Fibroblast of lung (primary cell): Measurements from ENCODE around the gene JUP. TPM values are rescaled to one million over a fixed set of nuclear protein-coding genes. Genes with fewer than 3 reads are reported as not detected.

Source experiments
- DNase-seq, 2 donors: peaks; one replicate each; pipeline versions ENCODE4 v3.0.0 to v3.0.0-alpha.2; 2010; ENCODE audit warnings: low read depth in 2 of 2
- H2AFZ ChIP-seq: 2 replicates; pipeline ENCODE4 v1.5.1; 2012; ENCODE audit warnings: low read length, control low read depth, inconsistent platforms
- H3K27ac ChIP-seq: 2 replicates; pipeline ENCODE4 v1.5.1; 2011; ENCODE audit warnings: low read length, control low read depth; ENCODE audit not compliant: insufficient read depth
- H3K27me3 ChIP-seq: 2 replicates; pipeline ENCODE4 v1.5.1; 2011; ENCODE audit warnings: mild to moderate bottlenecking, low read length; ENCODE audit not compliant: control insufficient read depth, insufficient read depth
- H3K36me3 ChIP-seq: 2 replicates; pipeline ENCODE4 v1.5.1; 2011; ENCODE audit warnings: low read length; ENCODE audit not compliant: control insufficient read depth, insufficient read depth
- H3K4me1 ChIP-seq: 2 replicates; pipeline ENCODE4 v1.5.1; 2011; ENCODE audit warnings: low read length; ENCODE audit not compliant: control insufficient read depth, insufficient read depth; ENCODE audit errors: extremely low read depth
- H3K4me2 ChIP-seq: 2 replicates; pipeline ENCODE4 v1.5.1; 2011; ENCODE audit warnings: low read length, control low read depth; ENCODE audit not compliant: insufficient read depth; ENCODE audit errors: extremely low read depth
- H3K4me3 ChIP-seq, 4 experiments: fragments of 200-600 bp in 1 of 4; sonication (generic) in 1 of 4; replicated peaks in 1 of 4; 2 replicates each; pipeline ENCODE4 v1.5.1; 2011 to 2016; ENCODE audit warnings: low read length in 4 of 4, low read depth in 3 of 4, mild to moderate bottlenecking in 3 of 4, control low read depth in 2 of 4, inconsistent platforms in 1 of 4, mixed read lengths in 1 of 4; ENCODE audit not compliant: insufficient read depth in 1 of 4; ENCODE audit errors: control extremely low read depth in 1 of 4
- H3K79me2 ChIP-seq: 2 replicates; pipeline ENCODE4 v1.5.1; 2012; ENCODE audit warnings: mild to moderate bottlenecking, low read length, inconsistent platforms; ENCODE audit not compliant: control insufficient read depth, insufficient read depth
- H3K9ac ChIP-seq: 2 replicates; pipeline ENCODE4 v1.5.1; 2011; ENCODE audit warnings: mild to moderate bottlenecking, low read length, control low read depth; ENCODE audit not compliant: insufficient read depth
- H3K9me3 ChIP-seq: 2 replicates; pipeline ENCODE4 v1.5.1; 2012; ENCODE audit warnings: low read depth, low read length; ENCODE audit not compliant: control insufficient read depth, insufficient read depth
- H4K20me1 ChIP-seq: 2 replicates; pipeline ENCODE4 v1.5.1; 2011; ENCODE audit warnings: low read length; ENCODE audit not compliant: control insufficient read depth, insufficient read depth; ENCODE audit errors: extremely low read depth
- EZH2 ChIP-seq: IDR thresholded peaks from 2 replicates; pipeline ENCODE4 v1.5.1; 2012; ENCODE audit warnings: low read length, control low read depth, mild to moderate bottlenecking; ENCODE audit errors: missing control alignments
- polyA plus RNA-seq, 2 donors: library from polyadenylated mRNA; depleted of rRNA in 1 of 2; stranded (reverse) in 1 of 2; unstranded in 1 of 2; fragments of >200 nt; gene quantifications; 2 replicates each; pipeline ENCODE4 v1.2.1, GENCODE V29; 2011 to 2012; ENCODE audit warnings: missing spikeins in 1 of 2
- total RNA-seq: library from RNA; depleted of rRNA; stranded (reverse); fragments of >200 nt; gene quantifications from 2 replicates; pipeline ENCODE4 v1.2.1, GENCODE V29; 2014
- TF ChIP-seq, protein P1 (sequence below), 2 donors: IDR thresholded peaks in 1 of 2; conservative IDR thresholded peaks in 1 of 2; 1 replicate in 1 of 2; 2 replicates in 1 of 2; pipeline ENCODE4 v1.5.1; 2011 to 2012; ENCODE audit warnings: low read length in 2 of 2, control low read depth in 1 of 2, inconsistent platforms in 1 of 2, low read depth in 1 of 2, mild to moderate bottlenecking in 1 of 2

The JUP gene
- total and polyA plus RNA-seq, 2 donors (not counting 1 experiment from before 2014, with no cell fraction given): 3.2 to 13.2 TPM

DNA sequence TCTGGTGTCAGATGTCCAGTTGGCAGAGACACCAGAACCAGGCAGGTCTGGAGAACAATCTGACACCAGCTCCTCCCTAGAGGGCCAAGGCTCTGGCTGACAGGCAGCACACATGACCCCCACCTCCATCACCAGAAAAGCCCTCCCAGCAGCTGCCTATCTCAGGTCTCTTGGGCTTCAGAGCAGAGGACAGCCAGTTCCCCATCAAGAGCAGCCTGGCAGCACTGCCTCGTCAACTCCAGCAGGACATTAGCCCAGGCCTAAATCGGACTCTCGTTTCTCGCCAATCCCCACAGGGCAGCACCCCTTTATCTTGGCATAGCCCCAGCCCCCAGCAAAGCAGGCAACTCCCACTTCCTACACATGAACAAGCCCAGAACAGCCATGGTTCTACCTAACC, 4.4 kb downstream of the JUP start:
- H3K36me3 ChIP-seq: no peaks in the 10 kb centered on the region
- H2AFZ ChIP-seq: no peak overlapping the region
- no peaks in the 10 kb centered on the region for H3K79me2 ChIP-seq
- no peaks in the 10 kb centered on the region for H3K9me3 ChIP-seq
- TF ChIP-seq EZH2: no peak
- TF ChIP-seq, protein P1, sequence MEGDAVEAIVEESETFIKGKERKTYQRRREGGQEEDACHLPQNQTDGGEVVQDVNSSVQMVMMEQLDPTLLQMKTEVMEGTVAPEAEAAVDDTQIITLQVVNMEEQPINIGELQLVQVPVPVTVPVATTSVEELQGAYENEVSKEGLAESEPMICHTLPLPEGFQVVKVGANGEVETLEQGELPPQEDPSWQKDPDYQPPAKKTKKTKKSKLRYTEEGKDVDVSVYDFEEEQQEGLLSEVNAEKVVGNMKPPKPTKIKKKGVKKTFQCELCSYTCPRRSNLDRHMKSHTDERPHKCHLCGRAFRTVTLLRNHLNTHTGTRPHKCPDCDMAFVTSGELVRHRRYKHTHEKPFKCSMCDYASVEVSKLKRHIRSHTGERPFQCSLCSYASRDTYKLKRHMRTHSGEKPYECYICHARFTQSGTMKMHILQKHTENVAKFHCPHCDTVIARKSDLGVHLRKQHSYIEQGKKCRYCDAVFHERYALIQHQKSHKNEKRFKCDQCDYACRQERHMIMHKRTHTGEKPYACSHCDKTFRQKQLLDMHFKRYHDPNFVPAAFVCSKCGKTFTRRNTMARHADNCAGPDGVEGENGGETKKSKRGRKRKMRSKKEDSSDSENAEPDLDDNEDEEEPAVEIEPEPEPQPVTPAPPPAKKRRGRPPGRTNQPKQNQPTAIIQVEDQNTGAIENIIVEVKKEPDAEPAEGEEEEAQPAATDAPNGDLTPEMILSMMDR (conservative IDR thresholded peaks at IDR 0.05 in 1 of 2, IDR thresholded peaks at IDR 0.05 in 1 of 2; ENCODE audit: low read depth in 1 of 2, low read length in 2 of 2): no peak
- no peaks in the 10 kb centered on the region for H3K27me3 ChIP-seq
- no peak overlapping the region for H3K4me2 ChIP-seq
- H3K4me1 ChIP-seq: peaks cover 14% of the 10 kb centered on the region
- DNase-seq: no peak
- H4K20me1 ChIP-seq: no peaks in the 10 kb centered on the region
- H3K4me3 ChIP-seq: no peak overlapping the region
- H3K27ac ChIP-seq: no peak overlapping the region
- H3K9ac ChIP-seq: no peak overlapping the region

DNA sequence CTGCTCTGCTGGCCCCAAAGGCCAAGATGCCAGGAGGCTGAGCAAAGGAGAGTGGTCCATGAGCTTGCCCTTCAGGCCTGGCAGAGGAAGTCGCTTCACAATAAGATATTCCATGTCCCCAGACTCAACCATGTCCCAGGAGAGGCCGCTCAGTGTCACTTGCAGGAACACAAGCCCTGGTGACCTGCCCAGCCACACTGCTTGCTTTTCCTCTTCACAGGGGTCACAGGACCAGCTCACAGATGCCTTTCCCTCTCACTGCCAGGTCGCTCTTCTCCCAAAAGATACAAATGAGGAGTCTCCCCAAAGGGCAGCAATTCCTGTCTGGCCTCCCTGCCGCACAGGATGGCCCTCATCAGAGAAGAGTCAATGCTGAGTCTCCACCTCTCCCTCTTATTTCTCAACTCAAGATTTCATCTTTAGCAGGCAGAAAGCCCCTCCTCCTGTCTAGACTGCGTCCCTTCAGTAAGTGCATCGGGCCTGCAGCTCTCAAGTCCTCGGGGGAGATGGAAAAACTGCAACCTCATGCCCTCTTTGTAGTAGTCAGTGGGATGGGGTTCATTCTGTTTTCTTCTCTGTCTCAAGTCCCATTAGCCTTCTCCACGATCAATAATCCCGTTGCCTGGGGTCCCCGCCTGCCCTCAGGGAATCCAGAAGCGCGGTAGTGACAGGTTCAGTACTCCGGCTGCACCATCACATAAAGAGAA, 5.0 kb downstream of the JUP start:
- no peaks in the 10 kb centered on the region for H4K20me1 ChIP-seq
- H3K27me3 ChIP-seq: no peaks in the 10 kb centered on the region
- H3K4me3 ChIP-seq: no peak overlapping the region
- H3K9me3 ChIP-seq: no peaks in the 10 kb centered on the region
- peaks cover 17% of the 10 kb centered on the region for H3K4me1 ChIP-seq
- DNase-seq: no peak
- no peak overlapping the region for H3K9ac ChIP-seq
- TF ChIP-seq, protein P1 (conservative IDR thresholded peaks at IDR 0.05 in 1 of 2, IDR thresholded peaks at IDR 0.05 in 1 of 2; ENCODE audit: low read depth in 1 of 2, low read length in 2 of 2): no peak
- no peak for TF ChIP-seq EZH2
- no peak overlapping the region for H3K4me2 ChIP-seq
- H3K36me3 ChIP-seq: no peaks in the 10 kb centered on the region
- H3K27ac ChIP-seq: no peak overlapping the region
- H2AFZ ChIP-seq: no peak overlapping the region
- H3K79me2 ChIP-seq: no peaks in the 10 kb centered on the region

DNA sequence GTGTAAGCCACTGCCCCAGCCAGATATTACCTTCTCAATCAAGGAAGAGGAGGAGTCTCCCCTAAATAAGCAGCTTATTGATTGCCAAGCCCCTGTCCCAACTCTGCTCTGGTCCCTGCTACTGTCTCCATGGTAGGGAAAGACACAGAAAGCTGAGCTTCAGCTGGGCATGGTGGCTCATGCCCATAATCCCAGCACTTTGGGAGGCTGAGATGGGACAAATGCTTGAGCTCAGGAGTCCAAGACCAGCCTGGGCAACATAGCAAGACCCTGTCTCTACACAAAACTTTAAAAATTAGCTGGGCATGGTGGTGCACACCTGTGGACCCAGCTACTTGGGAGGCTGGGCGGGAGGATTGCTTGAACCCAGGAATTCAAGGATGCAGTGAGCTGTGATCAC, 6.6 kb downstream of the JUP start:
- Histone ChIP-seq H3K27ac (no peak overlapping the region), H3K4me2 (no peak overlapping the region), H3K4me1 (peaks cover 17% of the 10 kb centered on the region), H3K9me3 (no peaks in the 10 kb centered on the region), H4K20me1 (no peaks in the 10 kb centered on the region), H3K79me2 (no peaks in the 10 kb centered on the region), H2AFZ (no peak overlapping the region), H3K27me3 (no peaks in the 10 kb centered on the region), H3K4me3 (no peak overlapping the region), H3K36me3 (no peaks in the 10 kb centered on the region), H3K9ac (no peak overlapping the region)
- TF ChIP-seq, protein P1 (conservative IDR thresholded peaks at IDR 0.05 in 1 of 2, IDR thresholded peaks at IDR 0.05 in 1 of 2; ENCODE audit: low read depth in 1 of 2, low read length in 2 of 2): no peak
- no peak for TF ChIP-seq EZH2
- DNase-seq: no peak
